ENCODE data around the gene CORO6.

Gene CORO6

DNA sequence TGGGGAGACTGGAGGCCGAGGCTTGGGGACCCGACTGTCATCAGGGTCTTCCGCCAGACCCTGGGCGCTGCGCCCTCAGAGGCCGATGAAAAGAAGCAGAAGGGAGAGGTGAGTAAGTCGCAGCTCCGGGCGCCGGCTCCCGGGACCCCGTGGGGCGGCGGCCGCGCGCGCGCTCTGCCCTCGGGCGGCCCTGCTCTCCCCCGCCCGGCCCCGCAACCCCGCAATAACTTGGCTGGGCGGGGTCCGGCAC lies 55.5 kb downstream of the CORO6 start:
- TF ChIP-seq, protein P1, sequence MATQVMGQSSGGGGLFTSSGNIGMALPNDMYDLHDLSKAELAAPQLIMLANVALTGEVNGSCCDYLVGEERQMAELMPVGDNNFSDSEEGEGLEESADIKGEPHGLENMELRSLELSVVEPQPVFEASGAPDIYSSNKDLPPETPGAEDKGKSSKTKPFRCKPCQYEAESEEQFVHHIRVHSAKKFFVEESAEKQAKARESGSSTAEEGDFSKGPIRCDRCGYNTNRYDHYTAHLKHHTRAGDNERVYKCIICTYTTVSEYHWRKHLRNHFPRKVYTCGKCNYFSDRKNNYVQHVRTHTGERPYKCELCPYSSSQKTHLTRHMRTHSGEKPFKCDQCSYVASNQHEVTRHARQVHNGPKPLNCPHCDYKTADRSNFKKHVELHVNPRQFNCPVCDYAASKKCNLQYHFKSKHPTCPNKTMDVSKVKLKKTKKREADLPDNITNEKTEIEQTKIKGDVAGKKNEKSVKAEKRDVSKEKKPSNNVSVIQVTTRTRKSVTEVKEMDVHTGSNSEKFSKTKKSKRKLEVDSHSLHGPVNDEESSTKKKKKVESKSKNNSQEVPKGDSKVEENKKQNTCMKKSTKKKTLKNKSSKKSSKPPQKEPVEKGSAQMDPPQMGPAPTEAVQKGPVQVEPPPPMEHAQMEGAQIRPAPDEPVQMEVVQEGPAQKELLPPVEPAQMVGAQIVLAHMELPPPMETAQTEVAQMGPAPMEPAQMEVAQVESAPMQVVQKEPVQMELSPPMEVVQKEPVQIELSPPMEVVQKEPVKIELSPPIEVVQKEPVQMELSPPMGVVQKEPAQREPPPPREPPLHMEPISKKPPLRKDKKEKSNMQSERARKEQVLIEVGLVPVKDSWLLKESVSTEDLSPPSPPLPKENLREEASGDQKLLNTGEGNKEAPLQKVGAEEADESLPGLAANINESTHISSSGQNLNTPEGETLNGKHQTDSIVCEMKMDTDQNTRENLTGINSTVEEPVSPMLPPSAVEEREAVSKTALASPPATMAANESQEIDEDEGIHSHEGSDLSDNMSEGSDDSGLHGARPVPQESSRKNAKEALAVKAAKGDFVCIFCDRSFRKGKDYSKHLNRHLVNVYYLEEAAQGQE (IDR thresholded peaks at IDR 0.05; ENCODE audit: insufficient read depth in 1 of 2, low read depth in 2 of 2, low read length in 2 of 2) = no peak
- TF ChIP-seq FOXP2 (optimal IDR thresholded peaks at IDR 0.05; ENCODE audit: borderline replicate concordance, extremely low read depth, extremely low read length, insufficient read depth) (no peak), POLR2AphosphoS5 (IDR thresholded peaks at IDR 0.05; ENCODE audit: low read depth, low read length) (no peak), SIN3A (IDR thresholded peaks at IDR 0.05; ENCODE audit: borderline replicate concordance, insufficient read depth, low read length) (no peak), TAF1 (IDR thresholded peaks at IDR 0.05; ENCODE audit: borderline replicate concordance, insufficient read depth, low read length) (no peak)

- TF ChIP-seq TAF1 (IDR thresholded peaks at IDR 0.05; ENCODE audit: borderline replicate concordance, insufficient read depth, low read length) = no peak
- TF ChIP-seq FOXP2 (optimal IDR thresholded peaks at IDR 0.05; ENCODE audit: borderline replicate concordance, extremely low read depth, extremely low read length, insufficient read depth) = no peak
- TF ChIP-seq, protein P1 (IDR thresholded peaks at IDR 0.05; ENCODE audit: insufficient read depth in 1 of 2, low read depth in 2 of 2, low read length in 2 of 2) = no peak
- no peak for TF ChIP-seq POLR2AphosphoS5 (IDR thresholded peaks at IDR 0.05; ENCODE audit: low read depth, low read length)
- no peak for TF ChIP-seq SIN3A (IDR thresholded peaks at IDR 0.05; ENCODE audit: borderline replicate concordance, insufficient read depth, low read length)
Observed at GRCh38 chr17:29566473-29567303, 56.0 kb downstream of the CORO6 start, which contains the start of gene ABHD15. ABHD15 (minus strand) TSS chr17:29567037; CDS start chr17:29566966, 71 bp downstream.

DNA sequence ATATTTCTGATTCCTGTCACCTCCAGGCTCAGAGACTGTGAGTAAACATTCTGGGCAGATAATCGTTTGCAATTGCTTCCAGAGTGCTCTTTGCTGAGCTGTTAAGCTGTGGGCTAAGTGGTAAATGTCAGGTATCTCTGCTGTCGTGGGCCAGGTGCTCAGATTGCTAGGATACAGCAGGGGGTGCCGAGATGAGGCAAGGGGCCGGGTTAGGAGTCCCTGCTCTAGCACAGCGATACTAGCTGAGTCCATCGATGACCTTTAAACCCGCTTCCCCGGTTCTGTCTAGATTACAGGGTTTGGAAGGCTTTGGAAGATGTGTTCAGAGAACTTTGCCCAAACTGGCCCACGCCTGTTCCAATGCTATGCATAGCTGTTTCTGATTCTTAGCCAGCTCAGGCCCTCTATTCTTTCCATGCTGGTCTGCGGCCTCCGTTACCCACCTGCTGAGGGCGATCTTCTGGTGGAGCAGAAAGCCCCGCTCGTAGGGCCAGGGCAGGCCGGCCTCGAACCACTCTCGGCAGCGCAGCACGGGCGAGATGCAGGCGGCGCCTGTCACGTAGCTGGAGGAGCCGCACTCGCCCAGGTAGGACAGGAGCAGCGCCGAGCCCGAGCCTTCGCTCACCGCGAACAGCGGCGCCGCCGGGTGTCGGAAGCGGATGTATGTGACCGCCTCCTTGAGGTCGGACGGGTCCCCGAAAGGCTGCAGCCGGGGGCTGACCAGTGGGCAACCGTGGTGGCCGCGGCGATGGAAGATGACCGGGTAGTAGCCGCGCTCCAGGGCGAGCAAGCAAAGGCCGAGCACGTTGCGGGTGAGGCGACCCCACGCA lies 56.9 kb downstream of the CORO6 start:
- TF ChIP-seq, protein P1 (IDR thresholded peaks at IDR 0.05; ENCODE audit: insufficient read depth in 1 of 2, low read depth in 2 of 2, low read length in 2 of 2) = no peak
- TF ChIP-seq FOXP2 (optimal IDR thresholded peaks at IDR 0.05; ENCODE audit: borderline replicate concordance, extremely low read depth, extremely low read length, insufficient read depth) = no peak
- no peak for TF ChIP-seq SIN3A (IDR thresholded peaks at IDR 0.05; ENCODE audit: borderline replicate concordance, insufficient read depth, low read length)
- no peak for TF ChIP-seq POLR2AphosphoS5 (IDR thresholded peaks at IDR 0.05; ENCODE audit: low read depth, low read length)
- TF ChIP-seq TAF1 (IDR thresholded peaks at IDR 0.05; ENCODE audit: borderline replicate concordance, insufficient read depth, low read length) = no peak
